Activated T-cell treated with anti-CD3 and anti-CD28 coated beads for 48 hours (primary cell): ENCODE measurements around the gene ALDH18A1.
"Not testable (repeated sequence)": the region's sequence is repeated elsewhere in the genome, so short reads cannot be mapped to it uniquely, and the experiment has no call there.

ENCODE experiments used
- DNase-seq: peaks from one replicate; pipeline ENCODE4 v3.0.0-alpha.2; 2020; ENCODE audit warnings: low read depth

Gene ALDH18A1

GRCh38 chr10:95656291-95657164 is at the start of gene ALDH18A1:
Gene ALDH18A1, minus strand, starts transcription at chr10:95656711. Its CDS starts 3,334 bp downstream, at chr10:95653377.
- DNase-seq: peak; percentile 90

- DNase-seq: no peak
Measured at GRCh38 chr10:95698415-95698814, 41.9 kb upstream of the ALDH18A1 start.

GRCh38 chr10:95697429-95697828 is 40.9 kb upstream of the ALDH18A1 start:
- DNase-seq: no peak

- no peak for DNase-seq
Measured at GRCh38 chr10:95694665-95695064, 38.2 kb upstream of the ALDH18A1 start.

GRCh38 chr10:95693668-95694534 is 37.4 kb upstream of the ALDH18A1 start, which contains the start of gene TCTN3:
Gene TCTN3, minus strand, starts transcription at chr10:95693927. Its CDS starts 28 bp downstream, at chr10:95693899.
- peak; percentile 87 for DNase-seq

- no peak for DNase-seq
Measured at GRCh38 chr10:95693071-95693667, 36.7 kb upstream of the ALDH18A1 start.

GRCh38 chr10:95691281-95691680 is 34.8 kb upstream of the ALDH18A1 start:
- DNase-seq: no peak

- no peak for DNase-seq
Measured at GRCh38 chr10:95688648-95689047, 32.1 kb upstream of the ALDH18A1 start.

GRCh38 chr10:95683966-95684365 is 27.5 kb upstream of the ALDH18A1 start:
- no peak for DNase-seq

- DNase-seq: no peak
Measured at GRCh38 chr10:95675403-95676116, 19.0 kb upstream of the ALDH18A1 start.

- no peak for DNase-seq
Measured at GRCh38 chr10:95674643-95675042, 18.1 kb upstream of the ALDH18A1 start.

GRCh38 chr10:95672641-95673040 is 16.1 kb upstream of the ALDH18A1 start:
- not testable (repeated sequence) for DNase-seq

GRCh38 chr10:95664543-95664942 is 8.0 kb upstream of the ALDH18A1 start:
- DNase-seq: no peak

- no peak for DNase-seq
Measured at GRCh38 chr10:95663496-95663895, 7.0 kb upstream of the ALDH18A1 start.

- DNase-seq: no peak
Measured at GRCh38 chr10:95661818-95662217, 5.3 kb upstream of the ALDH18A1 start.

GRCh38 chr10:95660283-95660682 is 3.8 kb upstream of the ALDH18A1 start:
- DNase-seq: no peak

- DNase-seq: no peak
Measured at GRCh38 chr10:95657250-95657649, 739 bp upstream of the ALDH18A1 start.

- peak; percentile 4 for DNase-seq
Measured at GRCh38 chr10:95655571-95656290, 780 bp downstream of the ALDH18A1 start.

- DNase-seq: no peak
Measured at GRCh38 chr10:95653895-95654294, 2.6 kb downstream of the ALDH18A1 start.

- no peak for DNase-seq
Measured at GRCh38 chr10:95651346-95652060, 5.0 kb downstream of the ALDH18A1 start.
